H1 (cell line): Measurements from ENCODE around the gene INPP5K. TPM values are rescaled to one million over a fixed set of nuclear protein-coding genes. Genes with fewer than 3 reads are reported as not detected.

Experiments used
- CTCF ChIA-PET: fragments of 300-600 bp; sonication (Branson Sonifier 250); formaldehyde crosslinking; loops from one replicate; lab custom pipeline; 2021; ENCODE audit not compliant: partially characterized antibody; lab: Charles Lee
- POLR2A ChIA-PET: fragments of 300-600 bp; sonication (Branson Sonifier 250); formaldehyde crosslinking; loops from one replicate; lab custom pipeline; 2021; ENCODE audit warnings: inconsistent platforms; ENCODE audit not compliant: partially characterized antibody; lab: Charles Lee
- DNase-seq, 2 experiments: peaks; one replicate each; pipeline versions ENCODE4 v3.0.0 to v3.0.0-alpha.2; 2010 to 2022; ENCODE audit warnings: low spot score in 2 of 2, low read depth in 1 of 2, mixed read lengths in 1 of 2
- FAIRE-seq: peaks from 2 replicates; lab custom pipeline; 2011; peaks lifted over from hg19 to GRCh38; lab: Jason Lieb, UNC
- H2AFZ ChIP-seq: 2 replicates; pipeline ENCODE4 v1.8.1; 2012; ENCODE audit warnings: low read length, inconsistent platforms
- H2AK5ac ChIP-seq: 2 replicates; pipeline ENCODE4 v1.6.1; 2013; ENCODE audit warnings: low read depth, low read length
- H2BK120ac ChIP-seq: replicated peaks from 2 replicates; pipeline ENCODE3; 2013; ENCODE audit warnings: low read depth, low read length, inconsistent platforms
- H2BK12ac ChIP-seq: 2 replicates; pipeline ENCODE4 v1.6.1; 2013; ENCODE audit warnings: low read depth, low read length
- H2BK15ac ChIP-seq: 2 replicates; pipeline ENCODE4 v1.6.1; 2013; ENCODE audit warnings: low read length
- H2BK20ac ChIP-seq: 2 replicates; pipeline ENCODE4 v1.6.1; 2013; ENCODE audit warnings: low read length
- H2BK5ac ChIP-seq: 2 replicates; pipeline ENCODE4 v1.6.1; 2013; ENCODE audit warnings: low read depth, low read length
- H3K14ac ChIP-seq: 2 replicates; pipeline ENCODE4 v1.6.1; 2013; ENCODE audit warnings: inconsistent platforms; ENCODE audit not compliant: insufficient read length
- H3K18ac ChIP-seq: 2 replicates; pipeline ENCODE4 v1.6.1; 2013; ENCODE audit warnings: low read length; ENCODE audit errors: extremely low read depth
- H3K23ac ChIP-seq: 2 replicates; pipeline ENCODE4 v1.6.1; 2013; ENCODE audit warnings: inconsistent platforms; ENCODE audit not compliant: insufficient read length
- H3K23me2 ChIP-seq: 2 replicates; pipeline ENCODE4 v1.6.1; 2013; ENCODE audit warnings: low read depth, low read length
- H3K27ac ChIP-seq: 2 replicates; pipeline ENCODE4 v1.6.1; 2011; ENCODE audit warnings: low read depth, low read length, inconsistent platforms
- H3K27me3 ChIP-seq, 4 experiments: replicated peaks in 1 of 4; 1 replicate in 1 of 4; 2 replicates in 3 of 4; pipeline versions ENCODE4 v1.6.1 to v1.8.1; 2011 to 2013; ENCODE audit warnings: low read length in 3 of 4, mild to moderate bottlenecking in 3 of 4, inconsistent platforms in 2 of 4, mixed read lengths in 2 of 4, moderate library complexity in 1 of 4; ENCODE audit not compliant: control insufficient read depth in 3 of 4, insufficient read depth in 3 of 4; ENCODE audit errors: extremely low read depth in 1 of 4
- H3K36me3 ChIP-seq, 4 experiments: 2 replicates each; pipeline versions ENCODE4 v1.6.1 to v1.8.1; 2011 to 2013; ENCODE audit warnings: mild to moderate bottlenecking in 4 of 4, low read length in 3 of 4, moderate library complexity in 2 of 4, control low read depth in 1 of 4, inconsistent platforms in 1 of 4; ENCODE audit not compliant: insufficient read depth in 4 of 4, control insufficient read depth in 2 of 4
- H3K4ac ChIP-seq: replicated peaks from 2 replicates; pipeline ENCODE3; 2013; ENCODE audit warnings: low read length, low read depth, mixed read lengths, inconsistent platforms; ENCODE audit not compliant: insufficient read length
- H3K4me1 ChIP-seq, 4 experiments: replicated peaks in 1 of 4; 1 replicate in 1 of 4; 2 replicates in 3 of 4; pipeline versions ENCODE4 v1.6.1 to v1.8.1; 2011 to 2013; ENCODE audit warnings: low read length in 3 of 4, inconsistent platforms in 2 of 4, mixed read lengths in 1 of 4; ENCODE audit not compliant: insufficient read depth in 4 of 4, control insufficient read depth in 3 of 4
- H3K4me2 ChIP-seq, 2 experiments: 2 replicates each; pipeline versions ENCODE4 v1.6.1 to v1.8.1; 2011 to 2013; ENCODE audit warnings: low read depth in 2 of 2, low read length in 2 of 2, control low read depth in 1 of 2, inconsistent platforms in 1 of 2, mild to moderate bottlenecking in 1 of 2; ENCODE audit not compliant: insufficient read depth in 1 of 2
- H3K4me3 ChIP-seq, 4 experiments: fragments of 200-600, 300-600 bp in 1 of 4; sonication (generic), shearing (Covaris generic), sonication (Bioruptor Twin) in 1 of 4; 2 replicates each; pipeline versions ENCODE4 v1.5.1 to v1.8.1; 2011 to 2016; ENCODE audit warnings: low read length in 4 of 4, low read depth in 3 of 4, control low read depth in 2 of 4, inconsistent platforms in 2 of 4, mild to moderate bottlenecking in 2 of 4, mixed read lengths in 1 of 4, moderate library complexity in 1 of 4; ENCODE audit not compliant: insufficient read depth in 2 of 4; ENCODE audit errors: extremely low read depth in 1 of 4
- H3K56ac ChIP-seq: replicated peaks from 2 replicates; pipeline ENCODE3; 2013; ENCODE audit warnings: low read depth, mild to moderate bottlenecking, mixed read lengths, low read length, inconsistent platforms; ENCODE audit not compliant: insufficient read length
- H3K79me1 ChIP-seq: 2 replicates; pipeline ENCODE4 v1.6.1; 2013; ENCODE audit warnings: low read depth, low read length, control low read depth
- H3K79me2 ChIP-seq, 2 experiments: 2 replicates each; pipeline versions ENCODE4 v1.6.1 to v1.8.1; 2012 to 2013; ENCODE audit warnings: low read length in 2 of 2, mild to moderate bottlenecking in 2 of 2, inconsistent platforms in 1 of 2; ENCODE audit not compliant: insufficient read depth in 2 of 2, control insufficient read depth in 1 of 2
- H3K9ac ChIP-seq, 4 experiments: replicated peaks in 1 of 4; 1 replicate in 1 of 4; 2 replicates in 3 of 4; pipeline versions ENCODE4 v1.6.1 to v1.8.1; 2011 to 2013; ENCODE audit warnings: low read depth in 3 of 4, low read length in 3 of 4, control low read depth in 2 of 4, mild to moderate bottlenecking in 2 of 4, moderate library complexity in 2 of 4, inconsistent platforms in 1 of 4; ENCODE audit errors: extremely low read depth in 1 of 4
- H3K9me3 ChIP-seq, 2 experiments: 2 replicates each; pipeline versions ENCODE4 v1.6.1 to v1.8.1; 2012 to 2013; ENCODE audit warnings: mild to moderate bottlenecking in 2 of 2, moderate library complexity in 2 of 2, control low read depth in 1 of 2, inconsistent platforms in 1 of 2, low read depth in 1 of 2, low read length in 1 of 2, mixed read lengths in 1 of 2; ENCODE audit not compliant: insufficient read depth in 2 of 2
- H4K20me1 ChIP-seq, 2 experiments: replicated peaks in 1 of 2; 2 replicates each; pipeline versions ENCODE3 to v1.8.1; 2011 to 2013; ENCODE audit warnings: inconsistent platforms in 2 of 2, low read length in 2 of 2, mild to moderate bottlenecking in 1 of 2; ENCODE audit not compliant: insufficient read depth in 2 of 2, control insufficient read depth in 1 of 2
- H4K5ac ChIP-seq: 2 replicates; pipeline ENCODE4 v1.6.1; 2013; ENCODE audit warnings: low read length, low read depth, mixed read lengths, inconsistent platforms; ENCODE audit not compliant: insufficient read length
- H4K8ac ChIP-seq: 2 replicates; pipeline ENCODE4 v1.8.0; 2013; ENCODE audit warnings: mild to moderate bottlenecking, moderate library complexity, low read length, inconsistent platforms; ENCODE audit not compliant: insufficient read depth; ENCODE audit errors: extremely low read depth
- H4K91ac ChIP-seq: replicated peaks from 2 replicates; pipeline ENCODE3; 2013; ENCODE audit warnings: low read length, mixed read lengths, inconsistent platforms; ENCODE audit not compliant: insufficient read length
- ATF3 ChIP-seq: IDR thresholded peaks from 2 replicates; pipeline ENCODE4 v1.6.1; 2011; ENCODE audit warnings: low read depth, mild to moderate bottlenecking, low read length; ENCODE audit not compliant: insufficient read depth
- CBX8 ChIP-seq: fragments of 300-800, 300-1000 bp; sonication (generic); IDR thresholded peaks from 2 replicates; pipeline ENCODE4 v1.7.1; 2016; ENCODE audit warnings: low read depth, low read length, borderline replicate concordance
- EGR1 ChIP-seq: IDR thresholded peaks from 2 replicates; pipeline ENCODE4 v1.6.1; 2011; ENCODE audit warnings: low read depth, low read length, borderline replicate concordance
- EZH2 ChIP-seq: fragments of 200-600 bp; sonication (generic); IDR thresholded peaks from 2 replicates; pipeline ENCODE4 v1.7.1; 2012; ENCODE audit warnings: low read depth, mild to moderate bottlenecking, moderate library complexity, low read length, inconsistent platforms; ENCODE audit not compliant: severe bottlenecking
- FOSL1 ChIP-seq: IDR thresholded peaks from 2 replicates; pipeline ENCODE4 v1.6.1; 2011; ENCODE audit warnings: mild to moderate bottlenecking, low read depth, low read length, moderate library complexity; ENCODE audit not compliant: insufficient read depth
- GABPA ChIP-seq: IDR thresholded peaks from 2 replicates; pipeline ENCODE4 v1.6.1; 2011; ENCODE audit warnings: mild to moderate bottlenecking, low read length, moderate library complexity, borderline replicate concordance; ENCODE audit not compliant: insufficient read depth
- NRF1 ChIP-seq: IDR thresholded peaks from 2 replicates; pipeline ENCODE4 v1.6.1; 2011; ENCODE audit warnings: mild to moderate bottlenecking, low read depth, low read length, improper control_type of control experiment
- POLR2AphosphoS5 ChIP-seq: IDR thresholded peaks from 2 replicates; pipeline ENCODE4 v1.6.1; 2011; ENCODE audit warnings: low read depth, low read length
- RXRA ChIP-seq: IDR thresholded peaks from 2 replicates; pipeline ENCODE4 v1.6.1; 2011; ENCODE audit warnings: low read depth, mild to moderate bottlenecking, low read length, moderate library complexity; ENCODE audit not compliant: insufficient read depth
- TEAD4 ChIP-seq: IDR thresholded peaks from 2 replicates; pipeline ENCODE4 v1.6.1; 2012; ENCODE audit warnings: low read depth, low read length, inconsistent platforms, mixed read lengths
- WGBS, 2 experiments: shearing (Covaris generic) in 1 of 2; methylation state at CpG; one replicate each; pipeline versions ENCODE4 v1.1.6 to v1.1.7; 2013 to 2015; ENCODE audit warnings: low lambda C conversion rate in 2 of 2, mixed read lengths in 2 of 2, inconsistent platforms in 1 of 2, low coverage in 1 of 2, missing lambda C conversion rate in 1 of 2; ENCODE audit not compliant: insufficient replicate concordance in 2 of 2, insufficient coverage in 1 of 2, insufficient read length in 1 of 2; ENCODE audit errors: extremely low coverage in 1 of 2, missing lambda C conversion rate in 1 of 2; 5-methylcytosine and 5-hydroxymethylcytosine counted together
- polyA plus RNA-seq, 7 experiments: library from polyadenylated mRNA; depleted of rRNA in 3 of 7; stranded (reverse) in 5 of 7; unstranded in 2 of 7; fragments of >200 nt in 5 of 7; fragments of 200-250 nt in 2 of 7; gene quantifications; 1 replicate in 5 of 7; 2 replicates in 1 of 7; 4 replicates in 1 of 7; pipeline versions ENCODE4 v1.2.1 to v1.2.3, GENCODE V29; 2011 to 2013; ENCODE audit warnings: missing spikeins in 2 of 7, mixed read lengths in 2 of 7
- total RNA-seq: library from RNA; stranded (reverse); fragmentation: NEBNext Ultra II Directional; extraction: Animal tissue kit (Norgen Biotek cat#: 25700); gene quantifications from 2 replicates; pipeline ENCODE4 v1.2.1, GENCODE V29; 2021

The INPP5K gene
- total and polyA plus RNA-seq, 2 of the 8 experiments (the other 6 are each of a cell fraction or from before 2014, with no cell fraction given) = 21.0 to 24.1 TPM

GRCh38 chr17:1519678-1520077 is 3.3 kb upstream of the INPP5K start:
- H3K27me3 ChIP-seq = no peaks in the 10 kb centered on the region
- peaks cover 0 to 6% (median 3%) of the 10 kb centered on the region in 4 experiments; a peak in 5 of 7 replicates for H3K4me1 ChIP-seq
- no peak overlapping the region for H3K14ac ChIP-seq
- no peak overlapping the region for H2BK20ac ChIP-seq
- no peak overlapping the region; the same call in 1 of the 2 replicates for H4K8ac ChIP-seq
- no peak overlapping the region for H3K4ac ChIP-seq
- no peak overlapping the region for H3K27ac ChIP-seq
- no peak overlapping the region for H2BK120ac ChIP-seq
- POLR2A ChIA-PET = interaction anchor here (0.7 to 5.2 kb wide), 10 partner anchors 9 to 134 kb away, joined by 3 to 30 read pairs (median 4); partner anchors contain the start of gene MYO1C
- H4K20me1 ChIP-seq = peaks cover 2 to 3% of the 10 kb centered on the region in 2 experiments
- H3K23me2 ChIP-seq = peaks cover 6% of the 10 kb centered on the region; the same call in 1 of the 2 replicates
- no peak overlapping the region for H2AFZ ChIP-seq
- WGBS, 2 experiments = 90% methylated on average over 7 of the region's 7 CpGs; no CpG with 5 or more reads in 1 of the 2 experiments
- no peak overlapping the region for H3K4me2 ChIP-seq
- peaks cover 0 to 9% (median 1%) of the 10 kb centered on the region in 4 experiments; a peak in 2 of 8 replicates for H3K36me3 ChIP-seq
- FAIRE-seq (no peak), DNase-seq (no peak)
- no peaks in the 10 kb centered on the region for H3K9me3 ChIP-seq
- no peaks in the 10 kb centered on the region for H3K79me2 ChIP-seq
- no peak overlapping the region for H4K91ac ChIP-seq
- no peak overlapping the region for H3K56ac ChIP-seq
- no peak overlapping the region for H3K23ac ChIP-seq
- no peak overlapping the region for H2AK5ac ChIP-seq
- no peak overlapping the region for H2BK15ac ChIP-seq
- H3K18ac ChIP-seq = no peak overlapping the region
- H3K79me1 ChIP-seq = 0 out of 2 replicates have a peak, but pooled peaks cover 5% of the 10 kb centered on the region
- H3K4me3 ChIP-seq = no peak overlapping the region
- H4K5ac ChIP-seq = no peak overlapping the region
- H3K9ac ChIP-seq = no peak overlapping the region
- H2BK12ac ChIP-seq = no peak overlapping the region
- CTCF ChIA-PET = interaction anchor here (1.2 to 4.3 kb wide), 3 partner anchors 12 to 155 kb away, joined by 3 to 52 read pairs (median 6); no protein-coding TSS in a partner anchor
- no peak overlapping the region for H2BK5ac ChIP-seq
- TF ChIP-seq FOSL1 (no peak), TEAD4 (no peak), POLR2AphosphoS5 (no peak), ATF3 (no peak), CBX8 (no peak), GABPA (no peak), NRF1 (no peak), RXRA (no peak), EGR1 (no peak), EZH2 (no peak)
